CD4-positive, alpha-beta T cell treated with Interleukin-15 for 1 hour (primary cell): ENCODE data around the gene MED26.
"Not testable (repeated sequence)": the region's sequence is repeated elsewhere in the genome, so short reads cannot be mapped to it uniquely, and the experiment has no call there.

Experiments used
- DNase-seq: peaks from one replicate; pipeline ENCODE4 v3.0.0-alpha.2; 2020

The MED26 gene

GRCh38 chr19:16628183-16628983 is at the start of gene MED26:
Gene MED26, minus strand, starts transcription at chr19:16628204. Its CDS starts 261 bp downstream, at chr19:16627943.
- peak; percentile 93 for DNase-seq

DNA sequence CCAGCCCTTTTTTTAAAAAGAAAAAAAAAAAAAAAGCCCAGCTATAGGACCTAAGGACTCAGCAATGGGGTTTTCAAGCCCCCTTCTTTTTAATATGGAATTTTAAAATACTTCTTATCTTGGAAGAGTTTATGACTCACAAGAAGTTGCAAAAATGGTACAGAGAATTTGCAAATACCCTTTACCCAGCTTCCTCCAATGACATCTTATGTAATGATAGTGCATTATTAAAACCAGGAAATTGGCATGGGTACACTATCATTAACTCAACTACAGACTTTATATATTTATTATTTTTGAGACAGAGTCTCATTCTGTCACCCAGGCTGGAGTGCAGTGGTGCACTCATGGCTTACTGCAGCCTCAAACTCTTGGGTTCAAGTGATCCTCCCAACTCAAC is 49.1 kb upstream of the MED26 start:
- no peak for DNase-seq

DNA sequence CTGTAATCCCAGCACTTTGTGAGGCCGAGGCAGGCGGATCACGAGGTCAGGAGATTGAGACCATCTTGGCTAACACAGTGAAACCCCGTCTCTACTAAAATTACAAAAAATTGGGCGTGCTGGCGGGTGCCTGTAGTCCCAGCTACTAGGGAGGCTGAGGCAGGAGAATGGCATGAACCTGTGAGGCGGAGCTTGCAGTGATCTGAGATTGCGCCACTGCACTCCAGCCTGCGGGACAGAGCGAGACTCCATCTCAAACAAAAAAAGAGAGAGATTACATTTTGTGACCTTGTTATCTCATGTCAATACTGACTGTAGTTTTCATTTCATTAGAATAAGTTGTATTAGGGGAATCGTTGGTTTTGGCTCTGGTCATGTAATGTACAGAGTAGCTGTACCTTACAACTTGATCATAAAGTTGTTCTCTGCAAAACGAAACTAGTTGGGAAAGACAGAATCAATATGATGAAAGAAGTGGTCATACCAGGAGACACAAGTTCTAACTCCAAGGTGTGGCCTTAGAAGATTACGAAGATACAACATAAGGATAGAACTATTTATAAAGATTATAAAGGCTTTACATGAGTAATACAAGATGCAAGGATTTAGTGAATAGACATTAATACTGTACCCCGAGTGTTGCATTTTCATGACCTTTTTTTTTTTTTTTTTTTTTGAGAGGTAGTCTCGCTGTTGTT is 48.2 kb upstream of the MED26 start:
- DNase-seq, result no peak

GRCh38 chr19:16673839-16674238 is 45.8 kb upstream of the MED26 start:
- not testable (repeated sequence) for DNase-seq

- DNase-seq, result no peak
These were observed 45.2 kb upstream of the MED26 start for GRCh38 chr19:16673231-16673630.

GRCh38 chr19:16671652-16672274 is 43.8 kb upstream of the MED26 start:
- DNase-seq, result no peak

- no peak for DNase-seq
These were observed 42.3 kb upstream of the MED26 start for GRCh38 chr19:16670291-16670690.

GRCh38 chr19:16668702-16669101 is 40.7 kb upstream of the MED26 start:
- DNase-seq, result not testable (repeated sequence)

- DNase-seq, result no peak
These were observed 40.2 kb upstream of the MED26 start for GRCh38 chr19:16668176-16668575.

DNA sequence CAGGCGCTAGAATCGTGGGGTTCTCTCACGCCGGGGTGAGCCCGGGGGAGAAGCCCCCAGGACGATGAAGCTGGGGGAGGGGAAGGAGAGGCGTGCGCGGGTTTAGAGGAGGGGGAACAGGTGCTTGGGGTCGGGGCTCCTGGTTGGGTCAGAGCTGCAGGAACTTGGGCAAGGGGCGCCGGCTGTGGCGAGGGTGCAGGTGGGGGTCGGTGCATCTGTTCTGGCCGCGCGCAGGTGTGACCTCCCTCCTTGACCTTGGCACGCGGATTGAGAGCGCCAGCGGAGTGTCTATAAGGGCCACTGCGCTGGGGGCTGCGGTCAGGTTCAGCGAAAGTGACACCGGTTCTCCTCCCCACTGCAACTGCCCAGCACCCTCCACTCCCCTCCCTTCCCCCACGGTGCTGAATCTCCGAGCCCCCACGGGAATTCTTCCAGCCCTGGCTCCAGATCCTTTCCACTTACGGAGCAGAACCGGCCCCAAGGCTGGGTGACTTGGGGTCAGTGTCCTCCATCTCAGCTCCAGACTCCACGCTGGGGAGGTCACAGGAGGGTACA is 33.6 kb upstream of the MED26 start:
- no peak for DNase-seq

GRCh38 chr19:16660763-16661479 is 32.9 kb upstream of the MED26 start, which contains the start of gene TMEM38A:
Gene TMEM38A, plus strand, starts transcription at chr19:16661139. Its CDS starts 79 bp downstream, at chr19:16661218.
- peak; percentile 26 for DNase-seq

GRCh38 chr19:16659832-16660708 is 32.1 kb upstream of the MED26 start, which contains the start of gene SMIM7:
Gene SMIM7, minus strand, starts transcription at chr19:16660144. Its CDS starts 34 bp downstream, at chr19:16660110.
- peak; percentile 99 for DNase-seq

GRCh38 chr19:16659464-16659831 is 31.4 kb upstream of the MED26 start:
- no peak for DNase-seq

GRCh38 chr19:16657384-16657783 is 29.4 kb upstream of the MED26 start:
- DNase-seq, result no peak

- DNase-seq, result no peak
These were observed 27.7 kb upstream of the MED26 start for GRCh38 chr19:16655727-16656126.

GRCh38 chr19:16654627-16655026 is 26.6 kb upstream of the MED26 start:
- no peak for DNase-seq

- no peak for DNase-seq
These were observed 26.1 kb upstream of the MED26 start for GRCh38 chr19:16654140-16654539.

DNA sequence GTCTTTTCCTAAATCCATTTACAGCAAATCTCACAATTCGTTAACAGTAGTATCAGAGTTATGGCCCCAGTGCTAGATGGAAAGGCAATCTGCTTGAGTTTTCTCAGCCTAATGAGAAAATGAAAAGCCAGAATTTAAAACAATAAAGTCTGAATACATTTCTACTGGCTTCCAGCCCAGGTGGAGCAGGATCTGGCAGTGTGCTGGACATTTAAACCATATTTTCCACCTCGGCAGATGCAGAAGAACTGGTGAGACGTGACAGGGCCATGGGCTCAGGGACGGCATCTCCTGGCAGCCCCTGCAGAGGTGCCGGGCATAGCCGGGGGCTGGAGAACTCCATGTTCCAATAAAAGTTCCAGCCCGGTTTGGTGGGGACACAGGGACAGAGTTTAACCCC is 24.9 kb upstream of the MED26 start:
- no peak for DNase-seq

DNA sequence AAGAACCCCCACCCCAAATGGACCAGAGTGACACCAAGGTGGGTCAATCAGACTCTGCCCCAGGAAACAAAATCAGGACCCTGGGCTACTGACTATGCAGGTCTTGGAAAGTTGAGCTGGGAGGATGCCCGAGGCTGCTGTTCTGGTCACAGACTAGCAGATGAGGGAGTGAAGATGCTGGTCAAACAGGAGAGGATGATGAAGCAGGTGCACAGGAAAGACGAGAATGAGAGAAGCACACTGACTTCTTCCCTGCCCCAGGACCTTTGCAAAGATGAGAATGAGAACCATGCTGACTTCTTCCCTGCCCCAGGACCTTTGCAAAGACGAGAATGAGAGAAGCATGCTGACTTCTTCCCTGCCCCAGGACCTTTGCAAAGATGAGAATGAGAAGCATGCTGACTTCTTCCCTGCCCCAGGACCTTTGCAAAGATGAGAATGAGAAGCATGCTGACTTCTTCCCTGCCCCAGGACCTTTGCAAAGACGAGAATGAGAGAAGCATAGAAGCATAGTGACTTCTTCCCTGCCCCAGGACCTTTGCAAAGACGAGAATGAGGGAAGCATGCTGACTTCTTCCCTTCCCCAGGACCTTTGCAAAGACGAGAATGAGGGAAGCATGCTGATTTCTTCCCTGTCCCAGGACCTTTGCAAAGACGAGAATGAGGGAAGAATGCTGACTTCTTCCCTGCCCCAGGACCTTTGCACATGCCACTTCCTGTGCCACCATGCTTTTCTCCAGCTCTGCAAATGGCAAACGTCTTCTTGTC is 23.6 kb upstream of the MED26 start:
- DNase-seq, result not testable (repeated sequence)

DNA sequence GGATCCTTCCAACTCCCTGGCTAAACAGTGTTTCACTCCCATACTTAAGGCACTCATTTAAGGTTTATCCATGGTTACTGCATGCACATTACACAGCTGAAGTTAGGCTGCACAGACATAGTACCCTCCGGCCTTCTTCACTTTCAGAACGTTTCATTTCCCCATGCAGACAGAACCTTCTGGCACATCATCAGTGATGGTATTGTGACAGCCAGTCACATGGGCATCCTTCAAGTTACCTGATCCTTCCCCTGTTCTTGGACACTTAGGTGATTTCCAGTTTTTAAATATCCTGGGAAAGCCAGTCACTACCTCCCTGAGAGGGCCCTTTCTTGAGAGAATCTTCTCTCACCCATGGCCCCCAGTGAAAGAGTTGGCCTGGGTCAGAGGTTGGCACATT is 22.8 kb upstream of the MED26 start:
- DNase-seq, result no peak

DNA sequence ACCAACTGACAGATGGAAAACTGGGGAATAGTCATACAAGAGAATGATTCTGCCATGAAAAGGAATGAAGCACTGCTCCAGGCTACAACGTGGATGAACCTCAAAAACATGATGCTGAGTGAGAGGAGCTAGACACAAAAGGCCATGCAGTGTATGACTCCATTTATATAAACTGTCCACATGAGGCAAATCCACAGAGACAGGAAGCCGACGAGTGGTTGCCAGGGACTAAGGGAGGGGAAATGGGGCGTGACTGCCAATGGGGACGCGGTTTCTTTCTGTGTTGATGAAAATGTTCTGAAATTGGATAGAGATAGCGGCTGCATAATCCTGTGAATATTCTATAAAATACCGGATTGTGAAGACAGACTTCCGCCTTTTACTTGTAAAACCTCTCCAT is 21.7 kb upstream of the MED26 start:
- DNase-seq, result no peak
